Measurements from ENCODE around the gene GPR162.

GRCh38 chr12:6772331-6772695 lies 49.3 kb upstream of the GPR162 start, which contains the start of gene LAG3:
- TF ChIP-seq POLR2AphosphoS5 (IDR thresholded peaks at IDR 0.05): no peak
- TF ChIP-seq CTCF (IDR thresholded peaks at IDR 0.05): no peak
- no peak for TF ChIP-seq POLR2A (IDR thresholded peaks at IDR 0.05)

All from suprapubic skin (tissue), 4 donors.